NCI-H1417 treated with DMSO at 0.1 percent for 48 hours (cell line): ENCODE measurements around the gene SLC35C1.
"Not testable (repeated sequence)": the region's sequence is repeated elsewhere in the genome, so short reads cannot be mapped to it uniquely, and the experiment has no call there.

Experiments
- DNase-seq: peaks from one replicate; lab custom pipeline; 2025; lab: John Stamatoyannopoulos, UW

SLC35C1 gene

DNA sequence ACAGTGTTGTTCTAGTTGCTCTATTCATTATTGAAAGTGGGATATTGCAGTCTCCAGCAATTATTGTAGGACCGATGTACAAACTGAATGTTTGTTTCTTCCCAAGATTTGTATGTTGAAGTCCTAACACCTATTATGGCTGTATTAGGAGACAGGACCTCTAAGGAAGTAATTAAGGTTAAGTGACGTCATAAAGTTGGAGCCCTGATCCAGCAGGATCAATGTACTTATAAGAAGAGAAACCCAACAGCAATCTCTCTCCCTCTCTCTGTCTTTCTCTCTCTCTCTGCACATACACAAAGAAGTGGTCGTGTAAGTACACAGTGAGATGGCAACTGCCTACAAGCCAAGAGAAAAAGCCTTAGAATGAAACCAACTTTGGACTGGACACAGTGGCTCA, 16.1 kb upstream of the SLC35C1 start:
- no peak for DNase-seq

GRCh38 chr11:45791524-45791923, 13.4 kb upstream of the SLC35C1 start:
- DNase-seq: no peak

GRCh38 chr11:45794169-45794568, 10.8 kb upstream of the SLC35C1 start:
- DNase-seq: no peak

DNA sequence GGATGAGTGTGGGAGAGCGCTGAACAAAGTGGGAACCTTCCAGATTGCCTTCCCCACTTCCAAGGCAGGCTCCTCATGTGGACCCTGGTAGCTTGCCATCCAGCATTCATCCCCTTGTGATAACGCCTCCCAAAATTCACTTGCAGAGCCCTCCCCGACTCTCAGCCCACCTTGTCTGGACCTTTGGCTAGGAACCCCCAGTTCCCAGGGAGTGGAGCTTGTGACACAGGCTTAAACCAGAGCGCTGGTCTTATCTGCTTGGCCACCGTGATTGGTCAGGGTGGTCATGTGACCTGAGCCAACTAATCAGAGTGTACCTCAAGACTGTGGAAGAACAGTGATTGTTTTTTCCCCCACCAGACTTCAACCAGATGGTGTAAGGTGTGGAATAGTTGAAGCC, 9.6 kb upstream of the SLC35C1 start:
- no peak for DNase-seq

DNA sequence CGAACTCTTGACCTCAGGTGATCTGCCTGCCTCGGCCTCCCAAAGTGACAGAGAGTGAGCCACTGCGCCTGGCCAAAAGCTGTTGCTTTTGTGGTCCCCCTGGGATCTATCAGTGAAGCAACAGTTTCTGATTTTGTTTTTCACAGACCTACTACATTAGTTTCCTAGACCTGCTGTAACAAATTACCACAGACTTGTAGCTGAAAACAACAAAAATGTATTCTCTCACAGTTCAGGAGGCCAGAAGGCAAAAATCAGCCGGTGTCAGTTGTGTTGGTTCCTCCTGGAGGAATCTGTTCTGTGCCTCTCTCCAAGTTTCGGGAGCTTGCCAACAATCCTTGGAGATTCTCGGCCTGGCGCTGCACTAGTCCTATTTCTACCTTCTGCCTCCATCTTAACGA, 8.5 kb upstream of the SLC35C1 start:
- no peak for DNase-seq

- no peak for DNase-seq
Observed at GRCh38 chr11:45798793-45799441, 6.0 kb upstream of the SLC35C1 start.

GRCh38 chr11:45799562-45799961, 5.4 kb upstream of the SLC35C1 start:
- no peak for DNase-seq

- DNase-seq: no peak
Observed at GRCh38 chr11:45800261-45800660, 4.7 kb upstream of the SLC35C1 start.

DNA sequence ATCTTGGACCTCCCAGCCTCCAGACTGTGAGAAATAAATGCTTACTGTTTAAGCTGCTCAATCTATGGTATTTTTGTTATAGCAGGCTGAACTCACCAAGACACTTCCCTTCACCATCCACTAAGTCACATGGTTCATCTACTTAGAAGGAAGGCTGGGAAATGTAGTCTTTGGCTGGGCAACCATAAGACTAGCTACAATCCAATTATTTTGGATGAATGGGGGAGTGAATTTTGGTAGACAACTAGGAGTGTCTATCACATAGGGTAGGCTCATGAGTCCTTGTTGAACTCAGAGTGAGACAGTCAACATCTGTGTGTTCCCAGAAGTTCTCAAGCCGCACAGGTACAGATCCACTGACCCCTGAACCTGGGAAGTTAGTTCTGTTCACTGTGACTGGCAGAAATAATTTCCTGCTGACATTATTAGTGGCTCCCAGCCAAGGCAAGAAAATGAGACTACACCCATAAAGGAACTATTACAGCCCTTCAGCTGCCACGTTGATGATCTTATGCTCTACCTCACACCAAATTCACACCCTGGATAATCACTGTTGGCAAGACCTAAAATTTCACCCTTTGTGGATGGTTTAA, 3.1 kb upstream of the SLC35C1 start:
- DNase-seq: no peak

GRCh38 chr11:45802531-45803317, 2.2 kb upstream of the SLC35C1 start:
- no peak for DNase-seq

GRCh38 chr11:45803971-45804760, 783 bp upstream of the SLC35C1 start:
- no peak for DNase-seq

DNA sequence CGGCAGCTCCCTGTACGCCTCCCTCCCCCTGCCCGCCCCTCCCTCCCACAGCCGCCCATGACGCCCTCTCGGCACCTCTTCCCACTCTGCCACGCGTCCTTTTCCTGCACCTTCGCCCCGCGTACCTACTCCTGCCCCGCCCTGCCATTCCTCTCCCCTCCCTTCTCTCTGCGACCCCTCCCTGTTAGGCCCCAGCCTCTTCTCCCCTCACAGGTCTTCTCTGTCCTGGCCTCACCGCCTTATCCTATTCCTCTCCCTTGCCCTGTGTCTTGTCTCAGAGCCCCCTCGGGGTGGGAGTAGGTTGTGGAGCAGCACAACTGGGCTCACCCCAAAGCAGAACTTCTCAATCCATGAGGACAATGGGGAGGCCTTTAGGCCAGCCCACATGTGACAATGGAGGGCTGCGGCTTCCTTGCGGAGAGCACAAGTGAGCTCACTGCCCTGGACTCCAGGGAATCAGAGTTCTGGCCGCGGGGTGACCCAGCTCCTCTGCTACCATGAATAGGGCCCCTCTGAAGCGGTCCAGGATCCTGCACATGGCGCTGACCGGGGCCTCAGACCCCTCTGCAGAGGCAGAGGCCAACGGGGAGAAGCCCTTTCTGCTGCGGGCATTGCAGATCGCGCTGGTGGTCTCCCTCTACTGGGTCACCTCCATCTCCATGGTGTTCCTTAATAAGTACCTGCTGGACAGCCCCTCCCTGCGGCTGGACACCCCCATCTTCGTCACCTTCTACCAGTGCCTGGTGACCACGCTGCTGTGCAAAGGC, 539 bp downstream of the SLC35C1 start:
- no peak for DNase-seq

GRCh38 chr11:45806072-45806933, 1.4 kb downstream of the SLC35C1 start:
- no peak for DNase-seq

DNA sequence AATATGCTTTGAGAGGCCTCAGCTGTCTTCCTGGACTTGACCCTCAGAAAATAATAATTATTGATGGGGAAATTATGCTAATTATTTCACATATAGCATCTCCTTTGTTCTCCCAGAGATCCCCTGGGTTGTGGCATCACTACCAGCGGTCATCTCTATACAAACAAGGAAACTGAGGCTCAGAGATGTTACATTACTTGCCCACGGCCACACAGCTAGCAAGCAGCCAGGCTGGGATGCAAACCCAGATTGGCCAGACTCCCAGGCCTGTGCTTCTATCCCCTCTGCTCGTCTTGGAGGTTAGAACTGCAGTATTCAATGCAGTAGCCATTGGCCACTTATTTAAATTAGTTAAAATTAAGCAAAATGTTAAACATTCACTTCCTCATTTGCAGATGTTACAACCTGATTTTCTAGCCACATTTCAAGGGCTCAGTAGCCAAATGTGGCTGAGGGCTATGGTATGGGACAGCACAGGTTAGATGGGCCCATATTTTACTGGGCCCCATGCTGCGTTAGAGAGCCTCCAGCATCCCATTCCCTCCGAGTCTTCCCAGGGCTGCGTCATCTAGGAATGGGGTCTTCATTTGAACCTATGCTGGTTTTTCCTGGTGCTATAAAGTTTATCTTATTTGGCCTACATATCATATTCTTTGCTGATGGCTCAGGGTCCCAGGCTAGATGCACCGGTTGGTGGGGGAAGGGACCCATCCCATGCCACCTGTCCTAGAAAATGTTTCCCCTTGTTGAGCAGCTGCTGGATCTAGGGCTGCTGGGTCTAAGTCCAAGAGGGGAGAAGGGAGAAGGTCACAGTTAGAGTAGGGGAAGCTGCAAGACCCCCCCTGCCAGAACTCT, 2.2 kb downstream of the SLC35C1 start:
- no peak for DNase-seq

DNA sequence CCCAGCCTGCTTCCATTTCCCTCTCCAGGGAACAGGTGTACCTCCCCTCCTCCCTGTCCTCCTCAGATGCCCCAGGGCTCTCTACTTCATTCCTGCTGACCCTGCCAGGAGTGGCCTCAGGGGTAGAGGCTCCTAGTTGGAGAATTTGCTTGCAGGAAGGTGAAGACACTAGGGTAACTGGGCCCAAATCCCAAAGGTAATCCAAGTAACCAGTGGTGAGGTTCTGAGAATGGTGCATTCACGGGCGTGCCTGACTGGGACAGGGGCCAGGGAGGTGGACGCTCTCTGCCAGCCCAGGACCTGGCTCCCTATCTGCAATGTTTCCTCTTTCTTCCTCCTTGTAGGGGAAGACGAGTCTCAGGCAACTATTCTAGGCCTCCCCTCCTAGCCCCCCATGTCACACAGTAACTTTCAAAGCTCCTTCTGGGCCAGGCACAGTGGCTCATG, 2.9 kb downstream of the SLC35C1 start:
- DNase-seq: no peak

DNA sequence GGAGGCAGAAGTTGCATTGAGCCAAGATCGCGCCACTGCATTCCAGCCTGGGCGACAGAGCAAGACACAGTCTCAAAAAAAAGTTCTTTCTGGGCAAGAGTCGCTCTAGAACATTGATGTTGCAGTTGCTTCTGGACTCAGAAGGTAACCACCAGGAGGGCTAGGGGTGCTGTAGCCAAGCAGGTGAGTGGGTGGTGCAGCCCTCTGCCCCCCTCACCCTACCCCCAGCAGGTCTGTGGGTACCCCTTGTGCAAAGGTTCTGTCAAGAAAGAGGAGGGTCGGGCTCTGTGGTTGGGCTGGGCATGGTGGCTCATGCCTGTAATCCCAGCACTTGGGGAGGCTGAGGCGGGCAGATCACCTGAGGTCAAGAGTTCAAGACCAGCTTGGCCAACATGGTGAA, 3.5 kb downstream of the SLC35C1 start:
- not testable (repeated sequence) for DNase-seq

DNA sequence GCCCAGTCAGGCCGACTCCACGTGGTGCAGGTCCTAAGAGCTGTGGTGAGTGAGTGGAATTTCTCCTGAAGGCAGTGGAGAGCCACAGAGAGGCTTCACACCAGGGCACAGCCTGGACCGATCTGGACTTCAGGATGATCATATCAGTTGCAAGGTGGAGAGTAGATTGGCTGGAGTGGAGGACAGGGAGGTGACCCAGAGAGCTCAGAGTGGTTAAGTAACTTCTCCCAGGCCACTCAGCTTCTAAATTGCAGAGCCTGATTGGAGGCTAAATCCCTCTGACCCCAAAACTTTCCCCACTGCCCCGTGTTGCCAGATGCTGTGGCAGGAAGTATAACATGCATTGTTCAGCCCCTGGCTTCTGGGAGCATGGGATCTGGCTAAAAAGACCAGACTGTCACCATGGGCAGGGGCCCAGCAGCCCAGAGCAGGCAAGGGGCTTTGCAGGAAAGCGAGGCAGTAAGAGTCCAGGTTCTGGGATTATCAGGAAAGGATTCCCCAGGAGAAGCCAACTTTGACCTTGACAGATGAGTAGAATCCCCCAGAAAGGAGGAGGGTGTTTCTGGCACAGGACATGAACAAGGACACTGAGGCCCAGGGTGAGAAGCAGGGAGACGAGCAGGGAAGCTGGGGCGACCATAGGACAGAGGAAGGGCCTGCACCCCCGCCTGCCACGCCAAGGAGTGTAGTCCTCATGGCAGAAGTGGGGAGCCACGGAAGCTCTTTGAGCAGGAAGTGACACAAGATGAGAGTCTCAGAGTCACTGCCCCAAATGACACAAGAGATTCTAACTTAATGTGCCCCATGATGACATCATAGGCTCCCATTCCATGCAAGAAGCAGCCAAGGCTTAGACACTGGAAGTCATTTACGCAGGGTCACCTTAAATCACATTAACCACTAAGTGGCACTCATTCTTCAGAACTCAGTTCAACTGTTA, 4.8 kb downstream of the SLC35C1 start:
- DNase-seq: no peak

DNA sequence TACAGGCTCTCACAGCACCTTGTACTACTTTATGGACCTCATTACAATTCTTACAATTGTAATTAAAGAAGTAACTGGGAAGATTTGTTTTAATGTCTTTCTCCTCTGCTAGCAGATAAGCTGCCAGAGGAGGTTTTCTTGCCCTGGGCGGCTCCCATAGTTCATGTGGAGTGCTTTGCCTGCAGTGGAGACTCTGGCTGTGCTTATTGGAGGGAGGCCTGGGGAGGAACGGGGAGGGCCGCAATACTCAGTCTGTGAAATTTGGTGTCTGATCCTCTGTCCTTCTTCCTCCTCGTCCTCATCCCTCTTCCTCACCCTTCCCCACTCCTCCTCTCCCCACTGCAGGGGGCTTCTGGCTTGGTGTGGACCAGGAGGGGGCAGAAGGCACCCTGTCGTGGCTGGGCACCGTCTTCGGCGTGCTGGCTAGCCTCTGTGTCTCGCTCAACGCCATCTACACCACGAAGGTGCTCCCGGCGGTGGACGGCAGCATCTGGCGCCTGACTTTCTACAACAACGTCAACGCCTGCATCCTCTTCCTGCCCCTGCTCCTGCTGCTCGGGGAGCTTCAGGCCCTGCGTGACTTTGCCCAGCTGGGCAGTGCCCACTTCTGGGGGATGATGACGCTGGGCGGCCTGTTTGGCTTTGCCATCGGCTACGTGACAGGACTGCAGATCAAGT, 5.6 kb downstream of the SLC35C1 start:
- no peak for DNase-seq
